Mammary epithelial cell (primary cell): ENCODE data around the gene SLC24A3.

Experiments used
- CTCF ChIP-seq, 2 donors: IDR thresholded peaks in 1 of 2; conservative IDR thresholded peaks in 1 of 2; 2 replicates each; pipeline ENCODE4 v1.5.1; 2011 to 2012; ENCODE audit warnings: inconsistent platforms in 2 of 2, low read length in 2 of 2, mild to moderate bottlenecking in 2 of 2, control low read depth in 1 of 2, low read depth in 1 of 2; ENCODE audit not compliant: insufficient read depth in 1 of 2; ENCODE audit errors: extremely low read depth in 1 of 2
- EZH2 ChIP-seq: IDR thresholded peaks from 2 replicates; pipeline ENCODE4 v1.6.1; 2012; ENCODE audit warnings: low read length, inconsistent platforms, borderline replicate concordance

GRCh38 chr20:19693508-19693907 is 481.1 kb downstream of the SLC24A3 start:
- no peak for TF ChIP-seq EZH2
- no peak for TF ChIP-seq CTCF (conservative IDR thresholded peaks at IDR 0.05 in 1 of 2, IDR thresholded peaks at IDR 0.05 in 1 of 2; ENCODE audit: extremely low read depth in 1 of 2, insufficient read depth in 1 of 2, low read depth in 1 of 2, low read length in 2 of 2)
